ENCODE results near the gene SPATA12.

- TF ChIP-seq, protein P1, sequence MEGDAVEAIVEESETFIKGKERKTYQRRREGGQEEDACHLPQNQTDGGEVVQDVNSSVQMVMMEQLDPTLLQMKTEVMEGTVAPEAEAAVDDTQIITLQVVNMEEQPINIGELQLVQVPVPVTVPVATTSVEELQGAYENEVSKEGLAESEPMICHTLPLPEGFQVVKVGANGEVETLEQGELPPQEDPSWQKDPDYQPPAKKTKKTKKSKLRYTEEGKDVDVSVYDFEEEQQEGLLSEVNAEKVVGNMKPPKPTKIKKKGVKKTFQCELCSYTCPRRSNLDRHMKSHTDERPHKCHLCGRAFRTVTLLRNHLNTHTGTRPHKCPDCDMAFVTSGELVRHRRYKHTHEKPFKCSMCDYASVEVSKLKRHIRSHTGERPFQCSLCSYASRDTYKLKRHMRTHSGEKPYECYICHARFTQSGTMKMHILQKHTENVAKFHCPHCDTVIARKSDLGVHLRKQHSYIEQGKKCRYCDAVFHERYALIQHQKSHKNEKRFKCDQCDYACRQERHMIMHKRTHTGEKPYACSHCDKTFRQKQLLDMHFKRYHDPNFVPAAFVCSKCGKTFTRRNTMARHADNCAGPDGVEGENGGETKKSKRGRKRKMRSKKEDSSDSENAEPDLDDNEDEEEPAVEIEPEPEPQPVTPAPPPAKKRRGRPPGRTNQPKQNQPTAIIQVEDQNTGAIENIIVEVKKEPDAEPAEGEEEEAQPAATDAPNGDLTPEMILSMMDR (IDR thresholded peaks at IDR 0.05): no peak
- TF ChIP-seq POLR2A (IDR thresholded peaks at IDR 0.05): no peak
- TF ChIP-seq POLR2AphosphoS5 (IDR thresholded peaks at IDR 0.05): no peak
- no peak for TF ChIP-seq EP300 (IDR thresholded peaks at IDR 0.05)
These were observed 22.0 kb downstream of the SPATA12 start for GRCh38 chr3:57082481-57082880.

All from sigmoid colon (tissue), 4 donors.